Loucy (cell line): ENCODE measurements around the gene COL27A1.

ENCODE experiments used
- H2AFZ ChIP-seq: fragments of 200-600 bp; sonication (generic); 2 replicates; pipeline ENCODE4 v1.6.0; 2016; ENCODE audit warnings: antibody characterized with exemption, mild to moderate bottlenecking, low read length, moderate library complexity
- H3F3A ChIP-seq: fragments of 200-600 bp; 2 replicates; pipeline ENCODE4 v1.6.0; 2016; ENCODE audit warnings: antibody characterized with exemption, low read depth, mild to moderate bottlenecking
- H3K27me3 ChIP-seq: fragments of 200-600 bp; sonication (generic); 2 replicates; pipeline ENCODE4 v1.6.1; 2014; ENCODE audit warnings: low read length, mild to moderate bottlenecking; ENCODE audit not compliant: insufficient read depth, poor library complexity, severe bottlenecking
- H3K36me3 ChIP-seq: fragments of 200-600 bp; sonication (generic); 2 replicates; pipeline ENCODE4 v1.6.1; 2016; ENCODE audit warnings: low read length; ENCODE audit not compliant: insufficient read depth
- H3K4me1 ChIP-seq: fragments of 200-600 bp; sonication (generic); 2 replicates; pipeline ENCODE4 v1.5.1; 2014; ENCODE audit warnings: low read length, mild to moderate bottlenecking; ENCODE audit not compliant: insufficient read depth, poor library complexity, severe bottlenecking
- H3K4me2 ChIP-seq: fragments of 200-600 bp; sonication (generic); 2 replicates; pipeline ENCODE4 v1.6.0; 2014; ENCODE audit warnings: antibody characterized with exemption, low read length, low read depth, mild to moderate bottlenecking; ENCODE audit not compliant: poor library complexity, severe bottlenecking
- H3K4me3 ChIP-seq: fragments of 200-600 bp; sonication (generic); 2 replicates; pipeline ENCODE4 v1.5.1; 2014; ENCODE audit warnings: low read length, mild to moderate bottlenecking, mixed read lengths; ENCODE audit not compliant: poor library complexity, severe bottlenecking
- H3K79me2 ChIP-seq: fragments of 200-600 bp; sonication (generic); 2 replicates; pipeline ENCODE4 v1.6.1; 2014; ENCODE audit warnings: low read length; ENCODE audit not compliant: insufficient read depth
- H3K9ac ChIP-seq: fragments of 200-600 bp; sonication (generic); 2 replicates; pipeline ENCODE4 v1.6.0; 2014; ENCODE audit warnings: mild to moderate bottlenecking, low read depth, low read length, moderate library complexity; ENCODE audit not compliant: poor library complexity, severe bottlenecking
- H3K9me2 ChIP-seq: fragments of 200-600 bp; sonication (generic); replicated peaks from 2 replicates; pipeline ENCODE4 v1.6.1; 2016; ENCODE audit warnings: low read depth, low read length, mixed read lengths
- H3K9me3 ChIP-seq: fragments of 200-600 bp; sonication (generic); 2 replicates; pipeline ENCODE4 v1.6.1; 2014; ENCODE audit warnings: mild to moderate bottlenecking, antibody characterized with exemption, low read length, low read depth; ENCODE audit not compliant: insufficient read depth
- H4K20me1 ChIP-seq: fragments of 200-600 bp; sonication (generic); 2 replicates; pipeline ENCODE4 v1.6.0; 2014; ENCODE audit warnings: antibody characterized with exemption, low read length, mild to moderate bottlenecking; ENCODE audit not compliant: insufficient read depth, poor library complexity, severe bottlenecking
- EZH2phosphoT487 ChIP-seq: fragments of 200-600 bp; IDR thresholded peaks from 2 replicates; pipeline ENCODE4 v1.6.1; 2018; ENCODE audit warnings: antibody characterized with exemption, mild to moderate bottlenecking, moderate library complexity, borderline replicate concordance
- TF ChIP-seq, protein P1 (sequence below): fragments of 200-600 bp; sonication (generic); conservative IDR thresholded peaks from 2 replicates; pipeline ENCODE4 v1.5.1; 2014; ENCODE audit warnings: mild to moderate bottlenecking, antibody characterized with exemption, low read length

The COL27A1 gene

GRCh38 chr9:114210136-114210535 lies 54.8 kb downstream of the COL27A1 start:
- Histone ChIP-seq H3K4me1 (no peaks in the 10 kb centered on the region), H3K79me2 (no peaks in the 10 kb centered on the region), H3K27me3 (no peaks in the 10 kb centered on the region), H3K4me2 (no peak overlapping the region), H3K9me3 (no peaks in the 10 kb centered on the region), H3K4me3 (no peak overlapping the region), H3K9me2 (no peaks in the 10 kb centered on the region), H3F3A (no peaks in the 10 kb centered on the region), H2AFZ (no peak overlapping the region), H4K20me1 (no peaks in the 10 kb centered on the region), H3K9ac (no peak overlapping the region), H3K36me3 (no peaks in the 10 kb centered on the region)
- TF ChIP-seq EZH2phosphoT487: no peak
- TF ChIP-seq, protein P1, sequence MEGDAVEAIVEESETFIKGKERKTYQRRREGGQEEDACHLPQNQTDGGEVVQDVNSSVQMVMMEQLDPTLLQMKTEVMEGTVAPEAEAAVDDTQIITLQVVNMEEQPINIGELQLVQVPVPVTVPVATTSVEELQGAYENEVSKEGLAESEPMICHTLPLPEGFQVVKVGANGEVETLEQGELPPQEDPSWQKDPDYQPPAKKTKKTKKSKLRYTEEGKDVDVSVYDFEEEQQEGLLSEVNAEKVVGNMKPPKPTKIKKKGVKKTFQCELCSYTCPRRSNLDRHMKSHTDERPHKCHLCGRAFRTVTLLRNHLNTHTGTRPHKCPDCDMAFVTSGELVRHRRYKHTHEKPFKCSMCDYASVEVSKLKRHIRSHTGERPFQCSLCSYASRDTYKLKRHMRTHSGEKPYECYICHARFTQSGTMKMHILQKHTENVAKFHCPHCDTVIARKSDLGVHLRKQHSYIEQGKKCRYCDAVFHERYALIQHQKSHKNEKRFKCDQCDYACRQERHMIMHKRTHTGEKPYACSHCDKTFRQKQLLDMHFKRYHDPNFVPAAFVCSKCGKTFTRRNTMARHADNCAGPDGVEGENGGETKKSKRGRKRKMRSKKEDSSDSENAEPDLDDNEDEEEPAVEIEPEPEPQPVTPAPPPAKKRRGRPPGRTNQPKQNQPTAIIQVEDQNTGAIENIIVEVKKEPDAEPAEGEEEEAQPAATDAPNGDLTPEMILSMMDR: no peak

DNA sequence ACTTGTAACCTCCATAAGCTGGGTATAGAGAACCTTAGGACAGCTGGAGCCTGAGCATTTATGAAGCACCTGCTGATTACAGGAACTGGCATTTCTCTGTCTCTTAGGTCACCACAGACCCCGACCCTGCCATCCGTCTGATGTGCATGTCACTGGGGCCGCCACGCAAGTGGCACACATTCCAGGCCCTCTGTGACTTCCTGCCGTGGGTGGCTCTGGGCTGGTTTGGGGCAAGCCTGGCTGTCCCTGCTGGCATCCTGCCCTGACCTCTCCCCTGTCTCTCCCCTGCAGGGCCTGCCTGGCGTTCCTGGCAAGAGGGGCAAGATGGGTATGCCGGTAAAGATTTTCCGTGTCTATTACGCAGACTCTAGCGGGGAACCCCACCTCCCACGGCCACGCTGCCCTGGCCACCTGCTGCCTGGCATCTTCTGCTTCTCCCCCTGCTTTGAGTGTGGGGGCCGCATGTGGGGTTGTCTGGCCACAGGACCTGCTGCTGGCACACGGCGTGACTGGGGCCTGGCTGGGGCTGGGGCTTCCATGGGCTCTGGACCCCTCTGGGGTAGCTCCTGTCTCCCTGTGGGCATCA lies 55.4 kb downstream of the COL27A1 start:
- H3K27me3 ChIP-seq: no peaks in the 10 kb centered on the region
- H3K9me2 ChIP-seq: no peaks in the 10 kb centered on the region
- no peaks in the 10 kb centered on the region for H3K9me3 ChIP-seq
- no peak overlapping the region for H3K9ac ChIP-seq
- no peaks in the 10 kb centered on the region for H4K20me1 ChIP-seq
- no peaks in the 10 kb centered on the region for H3K36me3 ChIP-seq
- no peak overlapping the region for H3K4me2 ChIP-seq
- TF ChIP-seq, protein P1: no peak
- TF ChIP-seq EZH2phosphoT487: no peak
- no peaks in the 10 kb centered on the region for H3K79me2 ChIP-seq
- no peak overlapping the region for H3K4me3 ChIP-seq
- H3F3A ChIP-seq: no peaks in the 10 kb centered on the region
- no peak overlapping the region for H2AFZ ChIP-seq
- H3K4me1 ChIP-seq: no peaks in the 10 kb centered on the region

- Histone ChIP-seq H4K20me1 (no peaks in the 10 kb centered on the region), H3K4me1 (no peaks in the 10 kb centered on the region), H3F3A (no peaks in the 10 kb centered on the region), H3K9me2 (no peaks in the 10 kb centered on the region), H3K4me2 (no peak overlapping the region), H3K36me3 (no peaks in the 10 kb centered on the region), H3K79me2 (no peaks in the 10 kb centered on the region), H3K4me3 (no peak overlapping the region), H3K9ac (no peak overlapping the region), H2AFZ (no peak overlapping the region), H3K27me3 (no peaks in the 10 kb centered on the region), H3K9me3 (no peaks in the 10 kb centered on the region)
- TF ChIP-seq, protein P1: no peak
- TF ChIP-seq EZH2phosphoT487: no peak
Observed at GRCh38 chr9:114212826-114213225, 57.5 kb downstream of the COL27A1 start.
